ENCODE measurements around the gene MBNL1. TPM values are rescaled to one million over a fixed set of nuclear protein-coding genes. Genes with fewer than 3 reads are reported as not detected.

Gene MBNL1
- total and polyA plus RNA-seq, 2 of the 13 experiments (the other 11 are each of a cell fraction or from before 2014, with no cell fraction given), result 27.1 to 55.4 TPM

DNA sequence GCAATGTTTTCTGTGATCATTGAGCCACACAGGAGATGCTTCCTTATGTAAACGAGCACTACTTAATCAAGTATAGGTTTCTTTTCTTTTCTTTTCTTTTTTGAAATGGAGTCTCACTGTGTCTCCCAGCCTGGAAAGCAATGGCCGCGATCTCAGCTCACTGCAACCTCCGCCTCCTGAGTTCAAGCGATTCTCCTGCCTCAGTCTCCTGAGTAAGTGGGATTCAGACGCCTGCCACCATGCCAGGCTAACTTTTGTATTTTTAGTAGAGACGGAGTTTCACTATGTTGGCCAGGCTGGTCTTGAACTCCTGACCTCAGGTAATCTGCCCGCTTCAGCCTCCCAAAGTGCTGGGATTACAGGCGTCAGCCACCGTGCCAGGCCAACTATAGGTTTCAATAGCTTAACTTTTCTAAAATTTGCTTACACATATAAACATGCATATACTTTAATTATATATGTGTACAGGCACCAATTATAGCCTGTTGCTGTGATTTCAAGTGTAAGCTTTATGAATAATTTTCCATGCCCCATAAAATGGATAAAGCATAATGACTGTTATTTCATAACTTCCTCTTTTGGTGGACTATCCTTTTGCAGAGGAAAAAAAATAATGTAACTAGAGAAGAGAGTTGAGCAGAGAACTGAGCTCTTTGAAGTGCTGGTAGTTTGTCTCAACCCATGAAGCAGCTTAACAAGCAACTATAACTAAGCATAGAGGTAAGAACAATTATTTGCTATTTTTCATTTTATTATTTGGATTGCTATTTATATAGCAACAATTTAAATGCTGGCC is 24.8 kb upstream of the MBNL1 start (continued):
- TF ChIP-seq, protein P1, sequence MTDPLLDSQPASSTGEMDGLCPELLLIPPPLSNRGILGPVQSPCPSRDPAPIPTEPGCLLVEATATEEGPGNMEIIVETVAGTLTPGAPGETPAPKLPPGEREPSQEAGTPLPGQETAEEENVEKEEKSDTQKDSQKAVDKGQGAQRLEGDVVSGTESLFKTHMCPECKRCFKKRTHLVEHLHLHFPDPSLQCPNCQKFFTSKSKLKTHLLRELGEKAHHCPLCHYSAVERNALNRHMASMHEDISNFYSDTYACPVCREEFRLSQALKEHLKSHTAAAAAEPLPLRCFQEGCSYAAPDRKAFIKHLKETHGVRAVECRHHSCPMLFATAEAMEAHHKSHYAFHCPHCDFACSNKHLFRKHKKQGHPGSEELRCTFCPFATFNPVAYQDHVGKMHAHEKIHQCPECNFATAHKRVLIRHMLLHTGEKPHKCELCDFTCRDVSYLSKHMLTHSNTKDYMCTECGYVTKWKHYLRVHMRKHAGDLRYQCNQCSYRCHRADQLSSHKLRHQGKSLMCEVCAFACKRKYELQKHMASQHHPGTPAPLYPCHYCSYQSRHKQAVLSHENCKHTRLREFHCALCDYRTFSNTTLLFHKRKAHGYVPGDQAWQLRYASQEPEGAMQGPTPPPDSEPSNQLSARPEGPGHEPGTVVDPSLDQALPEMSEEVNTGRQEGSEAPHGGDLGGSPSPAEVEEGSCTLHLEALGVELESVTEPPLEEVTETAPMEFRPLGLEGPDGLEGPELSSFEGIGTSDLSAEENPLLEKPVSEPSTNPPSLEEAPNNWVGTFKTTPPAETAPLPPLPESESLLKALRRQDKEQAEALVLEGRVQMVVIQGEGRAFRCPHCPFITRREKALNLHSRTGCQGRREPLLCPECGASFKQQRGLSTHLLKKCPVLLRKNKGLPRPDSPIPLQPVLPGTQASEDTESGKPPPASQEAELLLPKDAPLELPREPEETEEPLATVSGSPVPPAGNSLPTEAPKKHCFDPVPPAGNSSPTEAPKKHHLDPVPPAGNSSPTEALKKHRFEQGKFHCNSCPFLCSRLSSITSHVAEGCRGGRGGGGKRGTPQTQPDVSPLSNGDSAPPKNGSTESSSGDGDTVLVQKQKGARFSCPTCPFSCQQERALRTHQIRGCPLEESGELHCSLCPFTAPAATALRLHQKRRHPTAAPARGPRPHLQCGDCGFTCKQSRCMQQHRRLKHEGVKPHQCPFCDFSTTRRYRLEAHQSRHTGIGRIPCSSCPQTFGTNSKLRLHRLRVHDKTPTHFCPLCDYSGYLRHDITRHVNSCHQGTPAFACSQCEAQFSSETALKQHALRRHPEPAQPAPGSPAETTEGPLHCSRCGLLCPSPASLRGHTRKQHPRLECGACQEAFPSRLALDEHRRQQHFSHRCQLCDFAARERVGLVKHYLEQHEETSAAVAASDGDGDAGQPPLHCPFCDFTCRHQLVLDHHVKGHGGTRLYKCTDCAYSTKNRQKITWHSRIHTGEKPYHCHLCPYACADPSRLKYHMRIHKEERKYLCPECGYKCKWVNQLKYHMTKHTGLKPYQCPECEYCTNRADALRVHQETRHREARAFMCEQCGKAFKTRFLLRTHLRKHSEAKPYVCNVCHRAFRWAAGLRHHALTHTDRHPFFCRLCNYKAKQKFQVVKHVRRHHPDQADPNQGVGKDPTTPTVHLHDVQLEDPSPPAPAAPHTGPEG (CRISPR knock-in tag; IDR thresholded peaks at IDR 0.05), result no peak

DNA sequence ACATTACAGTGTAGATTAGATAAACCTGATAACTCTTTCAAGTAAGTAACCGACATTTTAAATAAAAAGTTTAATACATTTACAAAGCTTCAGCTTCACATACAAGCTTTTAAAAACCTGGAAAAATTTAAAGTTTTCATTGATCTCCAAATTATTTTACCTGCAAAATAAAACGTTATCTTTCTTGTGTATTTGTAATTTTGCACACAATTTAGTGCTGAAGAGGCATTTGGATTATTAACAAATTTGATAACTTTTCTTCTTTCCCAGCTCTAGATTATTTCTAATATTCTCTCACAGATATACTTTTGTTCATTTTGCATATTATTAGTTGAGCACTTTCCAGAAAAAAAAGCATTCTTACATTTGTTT is 24.2 kb upstream of the MBNL1 start:
- Histone ChIP-seq H3K79me2 (ENCODE audit: insufficient read depth, low read length) (no peaks in the 10 kb centered on the region), H2AFZ (ENCODE audit: low read length) (no peak overlapping the region), H3K27ac (ENCODE audit: extremely low read length, insufficient read depth, low read length) (no peak overlapping the region), H3K9me3 (ENCODE audit: low read length) (no peaks in the 10 kb centered on the region), H3K4me1 (ENCODE audit: insufficient read depth, low read length) (peaks cover 22% of the 10 kb centered on the region), H3K9ac (ENCODE audit: insufficient read depth, low read depth, low read length) (no peak overlapping the region), H3K36me3 (replicated peaks in 1 of 2; ENCODE audit: control insufficient read depth in 1 of 2, insufficient read depth in 2 of 2, low read length in 2 of 2) (no peaks in the 10 kb centered on the region), H3K4me3 (replicated peaks in 1 of 3; ENCODE audit: insufficient read depth in 1 of 3, low read depth in 2 of 3, low read length in 3 of 3) (no peak overlapping the region), H4K20me1 (ENCODE audit: insufficient read depth, low read length) (no peaks in the 10 kb centered on the region), H3K4me2 (ENCODE audit: low read depth, low read length) (no peak overlapping the region), H3K27me3 (ENCODE audit: control insufficient read depth in 1 of 2, insufficient read depth in 2 of 2, low read length in 2 of 2) (no peaks in the 10 kb centered on the region)
- WGBS (ENCODE audit: low lambda C conversion rate), result 60% methylated on average over 2 of the region's 2 CpGs
- TF ChIP-seq ZNF546 (CRISPR knock-in tag; conservative IDR thresholded peaks at IDR 0.05) (no peak), ZNF333 (CRISPR knock-in tag; IDR thresholded peaks at IDR 0.05; ENCODE audit: borderline replicate concordance) (no peak), RELA (CRISPR knock-in tag; IDR thresholded peaks at IDR 0.05) (no peak), HOXA9 (CRISPR knock-in tag; IDR thresholded peaks at IDR 0.05; ENCODE audit: borderline replicate concordance) (no peak), CAMTA2 (CRISPR knock-in tag; IDR thresholded peaks at IDR 0.05; ENCODE audit: borderline replicate concordance) (no peak)
- TF ChIP-seq, protein P2, sequence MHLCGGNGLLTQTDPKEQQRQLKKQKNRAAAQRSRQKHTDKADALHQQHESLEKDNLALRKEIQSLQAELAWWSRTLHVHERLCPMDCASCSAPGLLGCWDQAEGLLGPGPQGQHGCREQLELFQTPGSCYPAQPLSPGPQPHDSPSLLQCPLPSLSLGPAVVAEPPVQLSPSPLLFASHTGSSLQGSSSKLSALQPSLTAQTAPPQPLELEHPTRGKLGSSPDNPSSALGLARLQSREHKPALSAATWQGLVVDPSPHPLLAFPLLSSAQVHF (CRISPR knock-in tag; IDR thresholded peaks at IDR 0.05), result no peak
- TF ChIP-seq, protein P3, sequence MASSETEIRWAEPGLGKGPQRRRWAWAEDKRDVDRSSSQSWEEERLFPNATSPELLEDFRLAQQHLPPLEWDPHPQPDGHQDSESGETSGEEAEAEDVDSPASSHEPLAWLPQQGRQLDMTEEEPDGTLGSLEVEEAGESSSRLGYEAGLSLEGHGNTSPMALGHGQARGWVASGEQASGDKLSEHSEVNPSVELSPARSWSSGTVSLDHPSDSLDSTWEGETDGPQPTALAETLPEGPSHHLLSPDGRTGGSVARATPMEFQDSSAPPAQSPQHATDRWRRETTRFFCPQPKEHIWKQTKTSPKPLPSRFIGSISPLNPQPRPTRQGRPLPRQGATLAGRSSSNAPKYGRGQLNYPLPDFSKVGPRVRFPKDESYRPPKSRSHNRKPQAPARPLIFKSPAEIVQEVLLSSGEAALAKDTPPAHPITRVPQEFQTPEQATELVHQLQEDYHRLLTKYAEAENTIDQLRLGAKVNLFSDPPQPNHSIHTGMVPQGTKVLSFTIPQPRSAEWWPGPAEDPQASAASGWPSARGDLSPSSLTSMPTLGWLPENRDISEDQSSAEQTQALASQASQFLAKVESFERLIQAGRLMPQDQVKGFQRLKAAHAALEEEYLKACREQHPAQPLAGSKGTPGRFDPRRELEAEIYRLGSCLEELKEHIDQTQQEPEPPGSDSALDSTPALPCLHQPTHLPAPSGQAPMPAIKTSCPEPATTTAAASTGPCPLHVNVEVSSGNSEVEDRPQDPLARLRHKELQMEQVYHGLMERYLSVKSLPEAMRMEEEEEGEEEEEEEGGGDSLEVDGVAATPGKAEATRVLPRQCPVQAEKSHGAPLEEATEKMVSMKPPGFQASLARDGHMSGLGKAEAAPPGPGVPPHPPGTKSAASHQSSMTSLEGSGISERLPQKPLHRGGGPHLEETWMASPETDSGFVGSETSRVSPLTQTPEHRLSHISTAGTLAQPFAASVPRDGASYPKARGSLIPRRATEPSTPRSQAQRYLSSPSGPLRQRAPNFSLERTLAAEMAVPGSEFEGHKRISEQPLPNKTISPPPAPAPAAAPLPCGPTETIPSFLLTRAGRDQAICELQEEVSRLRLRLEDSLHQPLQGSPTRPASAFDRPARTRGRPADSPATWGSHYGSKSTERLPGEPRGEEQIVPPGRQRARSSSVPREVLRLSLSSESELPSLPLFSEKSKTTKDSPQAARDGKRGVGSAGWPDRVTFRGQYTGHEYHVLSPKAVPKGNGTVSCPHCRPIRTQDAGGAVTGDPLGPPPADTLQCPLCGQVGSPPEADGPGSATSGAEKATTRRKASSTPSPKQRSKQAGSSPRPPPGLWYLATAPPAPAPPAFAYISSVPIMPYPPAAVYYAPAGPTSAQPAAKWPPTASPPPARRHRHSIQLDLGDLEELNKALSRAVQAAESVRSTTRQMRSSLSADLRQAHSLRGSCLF (CRISPR knock-in tag; IDR thresholded peaks at IDR 0.05; ENCODE audit: borderline replicate concordance), result no peak
- ATAC-seq (no peak), DNase-seq (ENCODE audit: low spot score) (no peak), FAIRE-seq (no peak)
- ChIA-PET POLR2A (no interaction called here), CTCF (ENCODE audit: low intra/inter-chr PET ratio, low total read pairs) (no interaction called here)
- in situ Hi-C loops (cut with HindIII; ENCODE audit: extremely low pct_ligation_motif_present, low pct_unique_long_range_greater_than_20kb), result no loop called here
- intact Hi-C loops (cut with micrococcal nuclease; ENCODE audit: unreplicated experiment), result no loop called here
- BruUV-seq (replicated peaks), result no TSS peak
